Measurements from ENCODE around the gene VWCE.

VWCE gene

DNA sequence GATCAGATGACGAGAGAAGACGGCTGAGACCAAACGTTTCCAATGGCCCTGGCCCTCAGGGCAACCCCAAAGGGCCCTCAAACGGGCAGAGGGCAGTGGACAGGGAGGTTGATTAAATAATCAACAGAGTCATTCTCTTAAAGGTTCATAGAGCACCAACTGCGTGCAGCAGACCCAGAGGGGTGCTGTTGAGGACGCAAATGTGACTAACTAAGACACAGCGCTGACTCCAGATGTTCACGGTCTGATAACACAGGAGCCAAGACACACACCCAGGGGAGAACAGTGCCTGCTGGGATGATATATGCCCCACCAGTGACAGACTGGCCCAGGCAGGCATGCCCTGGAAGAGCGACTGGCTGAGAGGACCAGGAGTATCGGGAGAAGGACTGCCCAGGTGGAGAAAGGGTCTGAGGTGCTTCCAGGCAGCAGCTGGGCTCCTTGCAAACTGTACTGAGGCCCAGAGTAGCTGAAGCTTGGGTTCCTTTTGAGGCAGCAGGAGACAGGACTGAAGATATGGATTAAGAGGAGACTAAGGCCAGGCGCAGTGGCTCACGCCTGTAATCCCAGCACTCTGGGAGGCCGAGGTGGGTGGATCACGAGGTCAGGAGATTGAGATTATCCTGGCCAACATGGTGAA is 7.7 kb downstream of the VWCE start:
- no peak overlapping the region for H3K27ac ChIP-seq
- DNase-seq (ENCODE audit: low read depth, low spot score), result no peak

DNA sequence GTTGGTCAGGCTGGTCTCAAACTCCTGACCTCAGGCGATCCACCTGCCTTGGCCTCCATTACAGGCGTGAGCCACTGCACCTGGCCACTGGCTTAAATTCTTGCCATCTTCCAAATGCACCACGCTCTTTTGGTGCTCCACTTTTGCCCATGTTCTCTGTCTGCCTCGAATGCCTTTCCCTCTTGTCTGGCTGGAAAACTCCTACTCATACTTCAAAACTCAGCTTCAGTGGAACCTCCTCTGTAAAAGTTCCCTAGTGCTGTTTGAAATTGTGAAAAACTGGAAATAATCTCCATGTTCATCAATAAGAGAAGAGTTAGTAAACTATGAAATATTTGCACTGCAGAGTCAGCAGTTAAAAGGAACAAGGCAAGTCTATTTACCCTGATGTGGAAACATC is 11.5 kb downstream of the VWCE start:
- no peak overlapping the region for H3K27ac ChIP-seq
- no peak for DNase-seq (ENCODE audit: low read depth, low spot score)

DNA sequence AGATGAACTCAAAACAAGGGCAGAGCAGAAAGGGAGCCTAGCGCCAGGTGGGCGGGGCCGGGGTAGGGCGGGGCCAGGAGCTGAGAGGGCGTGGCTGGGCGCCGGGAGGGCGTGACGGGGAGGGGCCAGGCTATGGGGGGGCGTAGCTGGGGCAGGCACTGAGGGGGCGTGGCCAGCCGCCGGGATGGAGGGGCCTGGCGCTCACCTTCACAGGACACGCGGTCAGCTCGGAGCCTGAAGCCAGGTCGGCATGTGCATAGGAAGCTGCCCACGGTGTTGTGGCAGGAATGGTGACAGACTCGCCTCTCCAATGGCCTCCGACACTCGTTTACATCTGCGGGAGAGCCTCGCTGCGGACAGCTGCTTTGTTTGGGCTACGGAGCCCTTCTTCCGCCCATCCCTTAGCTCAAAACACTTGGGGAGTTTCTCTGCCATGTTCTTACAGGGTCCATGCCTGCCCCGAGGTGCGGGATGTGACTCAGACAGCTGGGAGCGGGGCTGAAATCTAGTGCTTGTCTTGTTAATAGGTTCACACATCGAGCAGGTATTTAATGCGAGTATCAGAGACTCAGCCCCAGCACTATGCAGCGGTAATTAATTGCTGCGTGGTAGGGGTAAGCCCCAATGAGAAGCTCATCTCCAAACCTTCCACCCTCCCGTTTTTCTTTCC is 13.4 kb downstream of the VWCE start:
- no peak overlapping the region for H3K27ac ChIP-seq
- DNase-seq (ENCODE audit: low read depth, low spot score), result no peak

DNA sequence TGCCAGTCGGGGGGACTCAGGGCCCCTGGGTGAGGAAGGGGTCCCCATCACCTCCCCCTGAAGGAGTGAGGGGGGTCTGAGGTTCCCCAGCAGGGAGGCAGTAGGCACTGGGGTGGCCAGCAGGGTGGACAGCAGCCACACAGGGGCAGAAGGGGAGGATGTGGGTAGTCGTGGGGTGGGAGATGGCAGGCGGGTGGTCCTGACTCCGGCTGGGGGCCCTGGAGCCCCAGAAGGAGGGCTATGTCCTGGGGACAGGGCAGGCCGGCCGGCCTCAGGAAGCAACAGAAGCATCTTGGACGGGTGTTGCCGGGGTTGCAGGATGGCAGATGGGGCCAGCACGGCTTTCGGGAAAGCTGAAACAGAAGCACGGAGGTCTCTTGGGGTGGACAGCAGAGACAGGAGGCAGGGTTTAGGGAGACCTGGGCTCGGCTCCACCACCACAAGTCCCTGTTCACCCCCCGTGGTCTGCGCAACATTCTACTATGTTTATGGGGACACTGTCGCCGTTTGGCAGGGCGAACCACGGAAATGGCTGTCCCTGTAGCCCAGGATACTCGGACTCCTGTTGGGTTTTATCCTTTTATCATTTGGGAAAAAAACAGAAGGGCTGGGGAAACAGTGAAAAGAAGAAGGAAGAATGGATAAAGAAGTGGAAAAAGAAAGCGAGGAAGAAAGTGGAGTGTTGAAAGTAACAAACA is 14.1 kb downstream of the VWCE start:
- DNase-seq (ENCODE audit: low read depth, low spot score), result no peak

DNA sequence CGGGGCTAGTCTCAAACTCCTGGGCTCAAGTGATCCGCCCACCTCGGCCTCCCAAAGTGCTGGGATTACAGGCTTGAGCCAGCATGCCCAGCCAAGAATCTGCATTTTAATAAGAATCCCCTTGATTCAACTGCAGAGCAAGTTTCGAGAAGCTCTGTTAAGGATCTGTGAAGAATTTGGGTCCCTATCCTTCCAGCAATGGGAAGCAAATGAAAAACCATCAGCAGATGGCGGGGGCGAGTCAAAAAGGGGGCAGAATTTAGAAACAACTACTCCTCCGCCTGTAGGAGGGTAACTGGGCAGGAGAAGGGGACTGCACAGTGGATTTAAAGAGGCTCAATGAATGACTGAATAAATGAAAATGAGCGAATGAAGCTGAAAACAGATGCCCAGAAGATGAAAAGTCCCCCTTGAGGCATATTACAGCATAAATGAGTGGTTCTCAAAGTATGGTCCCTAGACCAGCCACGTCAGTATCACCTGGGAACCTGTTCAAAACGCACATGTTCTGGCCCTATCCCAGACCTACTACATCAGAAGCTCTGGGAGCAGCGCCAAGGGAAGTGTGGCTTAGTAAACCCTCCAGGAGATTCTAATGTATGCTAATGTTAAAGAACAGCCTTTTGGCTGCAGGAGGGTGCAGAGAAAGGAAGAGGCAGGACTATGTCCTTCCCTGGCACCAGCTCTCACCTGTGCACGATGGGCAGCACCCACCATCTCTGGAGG is 15.0 kb downstream of the VWCE start:
- DNase-seq (ENCODE audit: low read depth, low spot score), result peak; percentile 93
- H3K27ac ChIP-seq, result peak overlapping the region; percentile 62

More for the DNA sequence above, 14.1 kb downstream of the VWCE start:
- no peak overlapping the region for H3K27ac ChIP-seq

DNA sequence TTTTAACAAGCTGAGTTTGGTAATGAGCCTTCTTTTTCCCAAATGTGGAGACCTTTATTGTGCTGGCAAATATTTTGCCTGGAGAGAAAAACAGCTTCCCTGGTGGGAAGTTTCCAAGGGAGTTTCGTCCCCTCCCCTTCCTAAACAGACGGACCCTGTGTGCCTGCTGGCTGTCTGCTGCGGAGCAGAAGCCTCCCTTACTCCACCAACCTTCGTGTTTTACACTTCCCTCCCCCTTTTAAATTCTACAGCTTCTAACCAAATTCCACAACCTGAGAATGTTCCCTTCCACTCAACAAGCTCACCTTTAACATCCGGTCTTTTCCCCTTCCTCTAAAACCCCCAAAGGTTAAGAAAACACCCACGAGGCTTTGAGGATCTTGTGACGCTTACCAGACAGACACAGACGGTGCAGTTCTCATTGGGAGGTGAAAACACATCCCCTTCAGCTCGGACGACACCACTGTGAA is 17.1 kb downstream of the VWCE start:
- H3K27ac ChIP-seq, result no peak overlapping the region
- DNase-seq (ENCODE audit: low read depth, low spot score), result no peak

DNA sequence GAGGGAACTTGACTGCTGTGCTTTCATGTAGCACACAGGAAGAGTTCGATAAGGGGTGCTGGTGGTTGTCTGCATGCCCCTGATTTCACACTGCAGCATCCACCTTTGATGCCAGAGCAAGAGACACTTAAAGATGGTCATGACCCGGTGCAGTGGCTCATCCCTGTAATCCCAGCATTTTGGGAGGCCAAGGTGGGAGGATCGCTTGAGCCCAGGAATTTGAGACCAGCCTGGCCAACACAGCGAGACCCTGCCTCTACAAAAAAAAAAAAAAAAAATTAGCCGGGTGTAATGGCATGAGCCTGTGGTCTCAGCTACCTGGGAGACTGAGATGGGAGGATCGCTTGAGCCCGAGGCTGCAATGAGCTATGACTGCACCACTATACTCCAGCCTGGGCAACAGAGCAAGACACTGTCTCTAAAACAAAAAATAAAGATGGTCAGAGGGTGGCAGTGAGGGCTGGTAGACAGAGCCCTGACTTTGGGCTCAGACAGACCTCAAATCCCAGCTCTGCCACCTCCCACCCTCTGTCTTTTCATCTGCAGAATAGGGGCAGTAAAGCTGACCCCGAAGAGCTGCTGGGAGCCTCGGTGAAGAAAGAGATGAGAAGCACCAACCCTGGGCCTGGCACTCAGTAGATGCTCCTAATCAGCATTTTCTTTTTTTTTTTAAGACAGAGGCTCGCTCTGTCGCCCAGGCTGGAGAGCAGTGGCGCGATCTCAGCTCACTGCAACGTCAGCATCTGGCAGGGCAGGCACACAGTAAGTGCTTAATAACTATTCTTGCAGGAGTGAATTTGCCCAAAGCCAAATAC is 17.7 kb downstream of the VWCE start:
- DNase-seq (ENCODE audit: low read depth, low spot score), result no peak
- H3K27ac ChIP-seq, result no peak overlapping the region

DNA sequence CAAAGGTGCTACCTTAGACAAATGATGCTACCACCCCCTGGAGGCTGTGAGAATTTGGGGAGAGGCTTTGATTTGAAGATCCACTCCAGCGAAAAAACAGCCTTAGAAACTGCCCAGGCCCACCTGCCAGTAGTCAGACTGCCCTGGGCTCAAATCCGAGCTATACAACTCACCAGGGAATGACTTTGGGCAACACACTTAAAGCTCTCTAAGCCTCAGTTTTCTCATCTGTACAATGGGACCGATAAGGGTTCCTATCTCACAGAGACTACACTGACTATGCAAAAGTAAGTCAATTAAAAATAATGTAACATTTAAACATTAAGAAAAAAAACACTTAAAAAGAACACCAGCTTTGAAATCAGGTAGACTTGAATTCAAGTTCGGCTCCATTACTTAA is 19.9 kb downstream of the VWCE start:
- H3K27ac ChIP-seq, result no peak overlapping the region
- DNase-seq (ENCODE audit: low read depth, low spot score), result no peak

DNA sequence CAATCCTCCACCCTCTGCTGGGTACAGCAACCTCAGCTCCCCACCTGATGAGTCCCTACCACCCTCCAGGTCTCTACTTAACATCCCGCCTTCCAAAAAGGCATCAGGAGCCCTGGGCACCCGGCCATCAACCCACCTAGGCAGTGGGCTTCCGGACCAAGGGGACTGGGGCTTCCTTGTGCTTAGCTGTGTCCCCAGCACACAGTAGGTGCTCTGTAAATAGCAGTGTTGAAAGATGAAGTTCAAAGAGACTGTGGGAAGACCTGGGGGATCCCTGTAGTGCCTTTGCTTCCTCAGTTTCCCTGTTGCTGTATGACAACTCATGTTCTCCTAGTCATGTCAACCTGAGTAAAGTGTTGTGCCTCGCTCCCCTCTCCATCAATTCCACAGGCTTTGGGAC is 21.0 kb downstream of the VWCE start:
- H3K27ac ChIP-seq, result no peak overlapping the region
- no peak for DNase-seq (ENCODE audit: low read depth, low spot score)

DNA sequence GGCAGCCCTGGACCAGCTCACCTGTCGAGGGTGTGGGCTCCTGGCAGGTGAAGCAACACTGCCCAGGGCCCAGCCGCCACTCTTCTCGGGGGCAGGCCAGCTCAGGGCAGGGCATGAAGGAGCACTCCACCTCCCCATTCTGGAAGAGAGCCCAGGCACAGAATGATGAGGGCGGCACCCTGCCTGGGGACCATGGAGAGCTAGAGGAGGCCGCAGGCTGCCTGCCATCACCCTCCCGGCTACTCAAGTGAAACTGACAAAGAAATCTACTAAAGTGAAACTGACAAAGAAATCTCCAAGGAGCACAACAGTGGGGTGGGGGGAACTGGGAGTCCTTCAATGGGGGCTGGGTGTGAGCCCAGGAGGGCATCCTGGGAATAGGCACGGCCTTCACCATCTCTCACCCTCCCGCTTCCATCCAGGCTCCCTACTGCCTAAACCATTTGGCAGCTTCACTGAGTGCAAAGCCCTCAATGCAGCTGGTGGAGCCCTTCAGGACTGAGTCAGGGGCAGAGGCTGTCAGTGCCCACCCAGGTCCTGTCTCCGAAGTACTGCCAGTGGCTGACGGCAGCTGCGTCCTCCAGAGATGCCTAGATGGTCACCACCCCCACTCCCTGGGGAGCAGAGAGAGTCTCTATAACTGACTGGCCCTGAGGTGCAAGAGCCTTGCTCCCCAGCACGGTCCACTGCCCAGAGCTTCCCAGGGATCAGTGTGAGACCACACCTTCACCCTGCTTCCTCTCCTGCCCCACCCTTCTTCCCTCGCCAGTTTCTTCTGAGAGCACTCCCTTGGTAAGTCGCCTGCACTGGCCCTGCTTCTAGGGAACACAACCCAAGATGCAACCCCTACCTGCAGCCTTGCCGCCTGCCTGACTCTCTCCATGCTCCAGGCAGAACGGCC is 21.7 kb downstream of the VWCE start:
- no peak overlapping the region for H3K27ac ChIP-seq
- no peak for DNase-seq (ENCODE audit: low read depth, low spot score)

DNA sequence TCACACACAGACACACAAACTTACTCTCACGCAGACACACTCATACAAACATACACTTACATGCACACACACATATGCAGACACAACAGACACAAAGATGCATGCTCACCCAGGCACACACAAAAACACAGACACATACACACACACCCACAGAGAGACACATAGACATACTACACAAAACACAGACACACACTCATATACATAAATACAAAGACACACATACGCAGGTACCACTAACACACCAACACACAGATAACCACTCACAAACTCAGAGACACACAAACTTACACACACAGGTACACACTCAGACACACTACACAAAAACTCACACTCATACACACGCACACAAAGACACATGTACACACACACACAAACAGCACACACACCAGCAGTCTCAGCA is 22.4 kb downstream of the VWCE start:
- H3K27ac ChIP-seq, result no peak overlapping the region
- no peak for DNase-seq (ENCODE audit: low read depth, low spot score)

DNA sequence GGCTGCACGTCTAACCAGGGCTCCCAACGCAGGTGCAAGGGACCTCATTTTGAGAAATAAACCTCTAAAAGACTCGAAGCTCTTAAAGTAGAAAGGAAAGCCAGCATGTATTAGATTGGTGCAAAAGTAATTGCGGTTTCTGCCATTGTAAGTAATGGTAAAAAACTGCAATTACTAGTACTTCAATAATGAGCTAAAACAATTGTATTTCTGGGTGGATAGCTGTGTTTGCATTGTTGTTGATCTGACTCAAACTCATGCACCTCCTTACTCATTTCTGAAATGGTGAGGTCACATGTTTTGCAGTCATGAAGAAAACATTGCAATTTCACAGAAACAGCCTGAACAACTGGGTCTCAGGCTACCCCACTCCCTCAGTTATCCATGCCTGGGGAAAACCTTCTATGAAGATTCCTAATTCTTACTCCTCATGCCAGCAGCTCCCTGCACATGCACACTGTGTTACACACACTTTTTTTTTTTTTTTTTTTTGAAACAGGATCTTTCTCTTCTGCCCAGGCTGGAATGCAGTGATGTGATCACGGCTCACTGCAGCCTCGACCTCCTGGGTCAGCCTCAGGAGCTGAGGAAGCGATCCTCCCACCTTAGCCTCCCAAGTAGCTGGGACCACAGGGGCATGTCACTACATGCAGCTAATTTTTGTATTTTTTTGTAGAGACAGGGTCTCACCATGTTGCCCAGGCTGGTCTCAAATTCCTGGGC is 24.6 kb downstream of the VWCE start:
- no peak for DNase-seq (ENCODE audit: low read depth, low spot score)
- peak overlapping the region; percentile 54 for H3K27ac ChIP-seq

DNA sequence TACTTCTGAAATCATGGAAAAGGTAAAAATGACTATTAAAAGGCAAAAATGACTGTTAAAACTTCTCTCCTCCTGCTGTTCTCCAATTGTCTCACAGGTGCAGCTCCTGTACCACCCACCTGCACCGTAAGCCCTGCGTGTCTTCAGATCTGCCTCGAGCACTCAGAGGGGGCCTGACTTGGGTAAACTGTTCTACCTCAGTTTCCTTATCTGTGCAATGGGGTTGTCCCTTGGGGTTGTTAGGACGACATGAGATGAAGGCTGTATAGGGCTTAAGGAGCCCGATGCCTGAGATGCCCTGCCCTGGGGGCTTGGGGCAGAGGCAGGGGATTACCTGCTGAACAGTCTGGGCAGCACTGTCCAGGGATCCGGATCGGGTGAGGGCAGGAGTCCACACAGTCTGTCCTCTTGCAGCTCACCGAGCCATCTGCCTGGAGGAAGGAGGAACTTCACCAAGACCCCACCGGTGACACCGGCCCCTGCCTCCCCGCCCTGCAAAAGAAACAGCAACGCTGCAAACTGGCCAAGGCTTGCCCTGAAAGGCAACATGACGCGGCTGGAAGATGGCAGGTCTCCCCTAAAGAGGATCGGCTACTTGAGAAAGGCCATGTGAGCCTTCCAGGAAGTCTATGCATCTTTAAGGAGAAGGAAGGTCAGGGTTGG is 26.4 kb downstream of the VWCE start:
- no peak for DNase-seq (ENCODE audit: low read depth, low spot score)
- H3K27ac ChIP-seq, result no peak overlapping the region

DNA sequence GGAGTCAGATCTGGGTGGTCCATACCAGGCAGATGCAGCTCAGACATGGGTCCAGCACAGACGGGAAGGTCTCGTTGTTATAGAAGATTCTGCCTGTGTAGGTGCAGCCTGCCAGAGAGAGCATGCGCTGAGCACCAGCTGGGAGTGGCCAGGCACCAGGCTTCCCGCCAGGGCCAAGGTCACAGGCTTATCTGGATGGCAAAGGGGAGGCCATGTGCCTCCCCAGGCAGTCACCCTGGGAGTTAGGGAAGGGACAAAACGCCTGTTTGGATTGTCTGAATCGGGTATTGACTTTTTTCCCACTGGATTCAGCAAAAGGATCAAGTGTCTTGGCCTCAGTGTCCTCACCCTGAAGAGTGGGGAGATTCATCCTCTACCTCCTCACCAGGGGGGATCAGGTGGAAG is 27.7 kb downstream of the VWCE start:
- H3K27ac ChIP-seq, result no peak overlapping the region
- DNase-seq (ENCODE audit: low read depth, low spot score), result no peak

DNA sequence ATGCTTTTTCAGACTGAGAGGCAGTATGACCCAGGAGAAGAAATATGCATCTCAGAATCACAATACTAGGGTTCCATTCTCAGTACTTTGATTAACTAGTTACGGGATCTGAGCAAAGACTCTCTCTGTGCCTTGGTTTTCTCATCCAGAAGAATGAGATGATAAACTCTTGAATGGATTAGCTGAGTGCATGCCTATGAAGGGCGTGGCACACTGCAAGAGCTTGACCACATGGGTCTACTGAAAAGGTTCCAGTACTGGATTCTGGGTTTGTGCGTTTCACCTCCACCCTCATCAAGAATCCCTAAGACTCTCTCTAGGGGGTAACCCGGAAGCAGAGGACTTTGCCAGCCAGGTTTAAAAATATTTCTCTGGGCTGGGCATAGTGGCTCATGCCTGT is 28.5 kb downstream of the VWCE start:
- no peak for DNase-seq (ENCODE audit: low read depth, low spot score)
- H3K27ac ChIP-seq, result no peak overlapping the region

DNA sequence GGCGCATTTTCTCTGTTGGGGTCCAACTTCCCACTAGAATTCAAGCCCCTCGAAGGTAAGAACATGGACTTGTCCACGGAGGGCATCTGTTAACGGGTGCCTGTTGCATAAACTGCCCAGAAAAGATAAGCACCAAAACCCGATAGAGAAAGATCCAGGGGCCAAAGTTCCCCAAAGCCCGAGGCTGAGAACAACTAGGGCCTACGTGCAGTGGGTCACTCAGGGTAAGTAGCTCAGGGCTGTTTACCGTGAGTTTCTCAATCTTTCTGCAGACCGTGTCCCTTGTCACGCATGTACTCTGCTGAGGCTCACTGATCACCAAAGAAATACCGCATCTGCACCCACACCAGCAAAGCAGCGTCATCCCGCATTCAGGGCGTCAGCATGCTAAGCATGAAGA is 29.8 kb downstream of the VWCE start:
- DNase-seq (ENCODE audit: low read depth, low spot score), result no peak
- H3K27ac ChIP-seq, result no peak overlapping the region

DNA sequence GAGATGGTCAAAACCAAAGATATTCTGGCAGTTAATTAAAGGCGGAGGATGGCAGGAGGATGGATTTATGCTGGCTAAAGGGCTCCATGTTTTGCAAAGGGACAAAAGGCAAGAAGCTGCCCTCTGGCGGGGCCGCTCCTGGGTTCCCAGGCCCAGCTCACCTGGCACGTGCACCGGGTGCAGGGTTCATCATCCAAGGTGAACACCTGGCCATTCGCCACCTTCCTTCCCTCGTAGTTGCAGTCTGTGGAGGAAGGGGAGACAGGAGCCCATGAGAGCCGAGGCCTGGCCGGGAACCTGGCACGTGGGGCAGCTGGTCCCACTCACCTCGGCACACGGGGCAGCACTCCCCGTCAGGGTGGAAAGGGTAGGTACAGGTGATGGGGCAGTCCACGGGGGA is 30.3 kb downstream of the VWCE start:
- no peak for DNase-seq (ENCODE audit: low read depth, low spot score)
- H3K27ac ChIP-seq, result no peak overlapping the region

DNA sequence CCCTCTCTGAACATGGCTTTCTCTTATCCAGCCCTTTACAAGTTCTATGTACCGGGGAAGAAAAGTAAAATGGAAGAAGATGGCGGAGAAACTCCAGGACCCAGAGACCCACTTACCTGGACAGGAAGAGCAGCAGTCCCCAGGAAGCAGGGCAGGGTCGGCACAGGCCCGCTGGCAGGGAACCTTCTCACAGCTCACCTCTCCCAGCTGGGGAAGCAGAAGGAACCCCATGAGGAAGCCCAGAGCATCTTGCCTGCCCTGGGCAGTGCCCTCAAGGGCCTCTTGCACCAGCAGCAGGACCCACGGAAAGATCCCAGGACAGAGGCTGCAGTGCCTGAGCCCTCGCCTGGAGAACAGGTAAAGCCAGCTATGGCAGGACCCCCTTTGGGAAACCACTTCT is 30.7 kb downstream of the VWCE start:
- no peak for DNase-seq (ENCODE audit: low read depth, low spot score)
- H3K27ac ChIP-seq, result no peak overlapping the region

Measured in epithelial cell of prostate (primary cell).